OCI-LY1 (cell line): ENCODE measurements around the gene UCMA.

Experiments used
- EZH2 ChIP-seq: fragments of 200-600 bp; sonication (generic), shearing (Covaris generic); IDR thresholded peaks from 2 replicates; pipeline ENCODE4 v1.8.0; 2017; ENCODE audit warnings: borderline replicate concordance, mixed run types, mild to moderate bottlenecking, antibody characterized with exemption, low read length, moderate library complexity, mixed read lengths
- TF ChIP-seq, protein P1 (sequence below): fragments of 200-600 bp; sonication (generic), shearing (Covaris generic); IDR thresholded peaks from 2 replicates; pipeline ENCODE4 v1.5.1; 2017; ENCODE audit warnings: mild to moderate bottlenecking, antibody characterized with exemption, low read length, moderate library complexity, mixed read lengths

DNA sequence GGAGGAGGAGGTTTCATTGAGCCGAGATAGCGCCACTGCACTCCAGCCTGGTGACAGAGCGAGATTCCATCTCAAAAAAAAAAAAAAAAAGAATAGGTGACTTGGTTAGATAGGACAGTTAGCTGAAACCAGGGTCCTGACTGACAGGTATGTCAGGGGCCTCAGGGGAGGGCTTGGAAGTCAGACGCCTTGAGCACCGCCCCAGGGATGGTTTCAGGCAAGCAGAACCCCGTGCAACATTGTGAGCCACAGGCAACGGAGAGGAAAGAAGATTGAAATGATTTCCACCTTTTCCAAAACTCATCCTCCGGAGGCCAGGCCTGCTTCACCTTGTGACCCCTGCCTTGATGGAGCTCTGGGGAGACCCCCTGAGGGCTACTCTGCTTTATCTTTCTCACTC is 8.6 kb downstream of the UCMA start:
- TF ChIP-seq, protein P1, sequence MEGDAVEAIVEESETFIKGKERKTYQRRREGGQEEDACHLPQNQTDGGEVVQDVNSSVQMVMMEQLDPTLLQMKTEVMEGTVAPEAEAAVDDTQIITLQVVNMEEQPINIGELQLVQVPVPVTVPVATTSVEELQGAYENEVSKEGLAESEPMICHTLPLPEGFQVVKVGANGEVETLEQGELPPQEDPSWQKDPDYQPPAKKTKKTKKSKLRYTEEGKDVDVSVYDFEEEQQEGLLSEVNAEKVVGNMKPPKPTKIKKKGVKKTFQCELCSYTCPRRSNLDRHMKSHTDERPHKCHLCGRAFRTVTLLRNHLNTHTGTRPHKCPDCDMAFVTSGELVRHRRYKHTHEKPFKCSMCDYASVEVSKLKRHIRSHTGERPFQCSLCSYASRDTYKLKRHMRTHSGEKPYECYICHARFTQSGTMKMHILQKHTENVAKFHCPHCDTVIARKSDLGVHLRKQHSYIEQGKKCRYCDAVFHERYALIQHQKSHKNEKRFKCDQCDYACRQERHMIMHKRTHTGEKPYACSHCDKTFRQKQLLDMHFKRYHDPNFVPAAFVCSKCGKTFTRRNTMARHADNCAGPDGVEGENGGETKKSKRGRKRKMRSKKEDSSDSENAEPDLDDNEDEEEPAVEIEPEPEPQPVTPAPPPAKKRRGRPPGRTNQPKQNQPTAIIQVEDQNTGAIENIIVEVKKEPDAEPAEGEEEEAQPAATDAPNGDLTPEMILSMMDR: no peak
- no peak for TF ChIP-seq EZH2
